ENCODE results near the gene CCL2.

- no peak for TF ChIP-seq POLR2A (IDR thresholded peaks at IDR 0.05)
- TF ChIP-seq CTCF (IDR thresholded peaks at IDR 0.05), result no peak
- TF ChIP-seq POLR2AphosphoS5 (IDR thresholded peaks at IDR 0.05), result no peak
Measured at GRCh38 chr17:34260861-34261260, 5.8 kb downstream of the CCL2 start.

All from breast epithelium (tissue), 3 donors.